GM23248 (cell line): Measurements from ENCODE around the gene PDE12. TPM values are rescaled to one million over a fixed set of nuclear protein-coding genes. Genes with fewer than 3 reads are reported as not detected.

Source experiments
- DNase-seq: peaks from one replicate; pipeline ENCODE4 v3.0.0-alpha.2; 2015
- H2AFZ ChIP-seq: fragments of 200-600 bp; sonication (generic); 2 replicates; pipeline ENCODE4 v1.6.1; 2016; ENCODE audit warnings: antibody characterized with exemption
- H3F3A ChIP-seq: fragments of 200-600 bp; sonication (generic); 2 replicates; pipeline ENCODE4 v1.6.1; 2016; ENCODE audit warnings: mild to moderate bottlenecking, antibody characterized with exemption, mixed run types; ENCODE audit not compliant: insufficient read depth
- H3K27ac ChIP-seq: fragments of 200-600 bp; sonication (generic); 2 replicates; pipeline ENCODE4 v1.5.1; 2016; ENCODE audit warnings: mild to moderate bottlenecking
- H3K27me3 ChIP-seq: fragments of 200-600 bp; sonication (generic); replicated peaks from 2 replicates; pipeline ENCODE4 v1.6.1; 2016; ENCODE audit warnings: mild to moderate bottlenecking; ENCODE audit not compliant: insufficient read depth
- H3K36me3 ChIP-seq: fragments of 200-600 bp; sonication (generic); 2 replicates; pipeline ENCODE4 v1.6.1; 2016; ENCODE audit warnings: low read depth, mild to moderate bottlenecking
- H3K4me1 ChIP-seq: fragments of 200-600 bp; sonication (generic); 2 replicates; pipeline ENCODE4 v1.6.1; 2016; ENCODE audit warnings: mild to moderate bottlenecking; ENCODE audit not compliant: insufficient read depth
- H3K4me2 ChIP-seq: fragments of 200-600 bp; sonication (generic); one replicate; pipeline ENCODE4 v1.6.1; 2016; ENCODE audit warnings: mild to moderate bottlenecking; ENCODE audit not compliant: unreplicated experiment
- H3K4me3 ChIP-seq: fragments of 200-600 bp; sonication (generic); 2 replicates; pipeline ENCODE4 v1.5.1; 2016; ENCODE audit warnings: mild to moderate bottlenecking
- H3K79me2 ChIP-seq: fragments of 200-600 bp; sonication (generic); 2 replicates; pipeline ENCODE4 v1.6.1; 2016; ENCODE audit warnings: mild to moderate bottlenecking; ENCODE audit not compliant: insufficient read depth
- H3K9ac ChIP-seq: fragments of 200-600 bp; sonication (generic); 2 replicates; pipeline ENCODE4 v1.6.1; 2016; ENCODE audit warnings: mild to moderate bottlenecking
- H3K9me2 ChIP-seq: fragments of 200-600 bp; sonication (generic); 2 replicates; pipeline ENCODE4 v1.6.1; 2016; ENCODE audit warnings: mixed run types, mild to moderate bottlenecking, moderate library complexity; ENCODE audit not compliant: insufficient read depth
- H3K9me3 ChIP-seq: fragments of 200-600 bp; sonication (generic); one replicate; pipeline ENCODE4 v1.6.1; 2017; ENCODE audit warnings: low read depth
- H4K20me1 ChIP-seq: fragments of 200-600 bp; sonication (generic); 2 replicates; pipeline ENCODE4 v1.6.0; 2016; ENCODE audit not compliant: insufficient read depth
- EZH2 ChIP-seq: fragments of 200-600 bp; sonication (generic); IDR thresholded peaks from 2 replicates; pipeline ENCODE4 v1.6.1; 2018; ENCODE audit warnings: antibody characterized with exemption, mild to moderate bottlenecking; ENCODE audit not compliant: insufficient read depth, poor library complexity, severe bottlenecking
- EZH2phosphoT487 ChIP-seq: fragments of 200-600 bp; sonication (generic); IDR thresholded peaks from 2 replicates; pipeline ENCODE4 v1.6.1; 2018; ENCODE audit warnings: antibody characterized with exemption, moderate library complexity, mild to moderate bottlenecking, low read depth; ENCODE audit not compliant: insufficient read depth
- WGBS, 2 experiments: methylation state at CpG; one replicate each; pipeline ENCODE4 v1.1.6; 2015 to 2017; ENCODE audit warnings: low lambda C conversion rate in 2 of 2, low coverage in 1 of 2; ENCODE audit errors: missing lambda C conversion rate in 2 of 2; 5-methylcytosine and 5-hydroxymethylcytosine counted together
- in situ Hi-C: fragments of 300-500 bp; cut with MboI; formaldehyde crosslinking; loops from 2 replicates; pipeline ENCODE4 v1.15.0; 2020
- polyA plus RNA-seq: library from polyadenylated mRNA; unstranded; fragments of >200 nt; fragmentation: Nextera tagmentation; extraction: Ambion mirVana; gene quantifications from 2 replicates; pipeline ENCODE4 v1.2.1, GENCODE V29; 2016
- total RNA-seq: library from RNA; depleted of rRNA; stranded (reverse); fragments of >200 nt; shearing (Covaris generic); gene quantifications from 2 replicates; pipeline ENCODE4 v1.2.3, GENCODE V29; 2014

Gene PDE12
- total and polyA plus RNA-seq, 2 experiments from 2014 or later, result 14.6 to 21.4 TPM

GRCh38 chr3:57569859-57570450, 13.9 kb downstream of the PDE12 start:
- Histone ChIP-seq H3K27me3 (no peaks in the 10 kb centered on the region), H3K36me3 (peaks cover 85% of the 10 kb centered on the region), H3K27ac (no peak overlapping the region), H3K9me2 (no peaks in the 10 kb centered on the region), H3K4me2 (no peak overlapping the region), H3F3A (peaks cover 93% of the 10 kb centered on the region), H3K4me1 (no peaks in the 10 kb centered on the region), H3K4me3 (no peak overlapping the region), H4K20me1 (peaks cover 8% of the 10 kb centered on the region; the same call in 1 of the 2 replicates), H3K79me2 (peaks cover 93% of the 10 kb centered on the region), H3K9ac (no peak overlapping the region), H2AFZ (no peak overlapping the region), H3K9me3 (no peaks in the 10 kb centered on the region)
- DNase-seq, result no peak
- 79 to 82% methylated on average over 6 of the region's 6 CpGs for WGBS, 2 experiments
- in situ Hi-C loops, result no loop called here
- TF ChIP-seq EZH2, result no peak

- Histone ChIP-seq H3K9me3 (no peaks in the 10 kb centered on the region), H2AFZ (no peak overlapping the region), H3K27me3 (no peaks in the 10 kb centered on the region), H3K4me2 (no peak overlapping the region), H3K4me3 (no peak overlapping the region), H3F3A (peaks cover 96% of the 10 kb centered on the region), H3K9me2 (no peaks in the 10 kb centered on the region), H3K36me3 (peaks cover 86% of the 10 kb centered on the region), H3K27ac (no peak overlapping the region), H3K79me2 (peaks cover 93% of the 10 kb centered on the region), H3K4me1 (peaks cover 2% of the 10 kb centered on the region), H3K9ac (no peak overlapping the region), H4K20me1 (peaks cover 13% of the 10 kb centered on the region; the same call in 1 of the 2 replicates)
- WGBS, 2 experiments, result 100% methylated on average over 2 of the region's 2 CpGs
- TF ChIP-seq EZH2phosphoT487 (no peak), EZH2 (no peak)
- DNase-seq, result no peak
- in situ Hi-C loops, result no loop called here
These were observed 14.8 kb downstream of the PDE12 start for GRCh38 chr3:57570878-57571277.

GRCh38 chr3:57572096-57572495, 16.0 kb downstream of the PDE12 start:
- TF ChIP-seq EZH2phosphoT487 (no peak), EZH2 (no peak)
- peaks cover 93% of the 10 kb centered on the region for H3K79me2 ChIP-seq
- no peak overlapping the region for H3K4me3 ChIP-seq
- peaks cover 96% of the 10 kb centered on the region for H3F3A ChIP-seq
- peaks cover 17% of the 10 kb centered on the region; the same call in 1 of the 2 replicates for H4K20me1 ChIP-seq
- H2AFZ ChIP-seq, result no peak overlapping the region
- DNase-seq, result no peak
- H3K4me2 ChIP-seq, result no peak overlapping the region
- no peaks in the 10 kb centered on the region for H3K27me3 ChIP-seq
- H3K9me2 ChIP-seq, result no peaks in the 10 kb centered on the region
- H3K36me3 ChIP-seq, result peaks cover 88% of the 10 kb centered on the region
- in situ Hi-C loops, result no loop called here
- peaks cover 13% of the 10 kb centered on the region for H3K4me1 ChIP-seq
- no peaks in the 10 kb centered on the region for H3K9me3 ChIP-seq
- H3K9ac ChIP-seq, result no peak overlapping the region
- 65% methylated on average over 3 of the region's 3 CpGs for WGBS, 2 experiments
- no peak overlapping the region for H3K27ac ChIP-seq

- H3K4me2 ChIP-seq, result no peak overlapping the region
- H3K36me3 ChIP-seq, result peaks cover 94% of the 10 kb centered on the region
- 66 to 74% methylated on average over 3 of the region's 3 CpGs for WGBS, 2 experiments
- DNase-seq, result no peak
- H3K9ac ChIP-seq, result no peak overlapping the region
- H3F3A ChIP-seq, result peaks cover 81% of the 10 kb centered on the region
- in situ Hi-C loops, result no loop called here
- H3K79me2 ChIP-seq, result peaks cover 100% of the 10 kb centered on the region
- peaks cover 17% of the 10 kb centered on the region; the same call in 1 of the 2 replicates for H4K20me1 ChIP-seq
- H3K27ac ChIP-seq, result peak overlapping the region; percentile 29
- no peak for TF ChIP-seq EZH2phosphoT487
- TF ChIP-seq EZH2, result no peak
- peaks cover 13% of the 10 kb centered on the region for H3K4me1 ChIP-seq
- H2AFZ ChIP-seq, result no peak overlapping the region
- H3K9me3 ChIP-seq, result no peaks in the 10 kb centered on the region
- no peaks in the 10 kb centered on the region for H3K27me3 ChIP-seq
- no peaks in the 10 kb centered on the region for H3K9me2 ChIP-seq
- H3K4me3 ChIP-seq, result no peak overlapping the region
These were observed 20.0 kb downstream of the PDE12 start for GRCh38 chr3:57575966-57576626.
